Urinary bladder (tissue), 4 donors: Measurements from ENCODE around the gene RPL38. TPM values are rescaled to one million over a fixed set of nuclear protein-coding genes. Genes with fewer than 3 reads are reported as not detected.
A peak's percentile ranks its signal among the peaks of the same experiment; 100 is the strongest.

ENCODE experiments used
- DNase-seq: peaks from one replicate; pipeline ENCODE4 v3.0.0-alpha.2; 2015; ENCODE audit errors: extremely low spot score
- H3K27ac ChIP-seq: one replicate; pipeline ENCODE4 v1.5.1; 2013; ENCODE audit warnings: low read depth, mild to moderate bottlenecking, moderate library complexity
- H3K36me3 ChIP-seq: one replicate; pipeline ENCODE4 v1.6.1; 2013; ENCODE audit warnings: mild to moderate bottlenecking, moderate library complexity; ENCODE audit not compliant: insufficient read depth
- H3K4me1 ChIP-seq: one replicate; pipeline ENCODE4 v1.6.1; 2013; ENCODE audit warnings: mild to moderate bottlenecking, moderate library complexity; ENCODE audit not compliant: insufficient read depth
- H3K4me3 ChIP-seq: one replicate; pipeline ENCODE4 v1.5.1; 2013; ENCODE audit warnings: low read depth, low read length
- WGBS: extraction: QIAGEN DNeasy Blood & Tissue Kit; methylation state at CpG from one replicate; pipeline ENCODE4 v1.1.7; 2013; 5-methylcytosine and 5-hydroxymethylcytosine counted together
- polyA plus RNA-seq: library from polyadenylated mRNA; stranded (reverse); fragments of 200-250 nt; gene quantifications from one replicate; pipeline ENCODE4 v1.2.3, GENCODE V29; 2013
- total RNA-seq: library from RNA; depleted of rRNA; stranded (reverse); fragments of >200 nt; gene quantifications from one replicate; pipeline ENCODE4 v1.2.3, GENCODE V29; 2014
- donor health status: healthy with polysubstance abuse.
- donor health status: healthy.

The RPL38 gene
- total and polyA plus RNA-seq, 2 donors: 1,535 to 1,536 TPM

DNA sequence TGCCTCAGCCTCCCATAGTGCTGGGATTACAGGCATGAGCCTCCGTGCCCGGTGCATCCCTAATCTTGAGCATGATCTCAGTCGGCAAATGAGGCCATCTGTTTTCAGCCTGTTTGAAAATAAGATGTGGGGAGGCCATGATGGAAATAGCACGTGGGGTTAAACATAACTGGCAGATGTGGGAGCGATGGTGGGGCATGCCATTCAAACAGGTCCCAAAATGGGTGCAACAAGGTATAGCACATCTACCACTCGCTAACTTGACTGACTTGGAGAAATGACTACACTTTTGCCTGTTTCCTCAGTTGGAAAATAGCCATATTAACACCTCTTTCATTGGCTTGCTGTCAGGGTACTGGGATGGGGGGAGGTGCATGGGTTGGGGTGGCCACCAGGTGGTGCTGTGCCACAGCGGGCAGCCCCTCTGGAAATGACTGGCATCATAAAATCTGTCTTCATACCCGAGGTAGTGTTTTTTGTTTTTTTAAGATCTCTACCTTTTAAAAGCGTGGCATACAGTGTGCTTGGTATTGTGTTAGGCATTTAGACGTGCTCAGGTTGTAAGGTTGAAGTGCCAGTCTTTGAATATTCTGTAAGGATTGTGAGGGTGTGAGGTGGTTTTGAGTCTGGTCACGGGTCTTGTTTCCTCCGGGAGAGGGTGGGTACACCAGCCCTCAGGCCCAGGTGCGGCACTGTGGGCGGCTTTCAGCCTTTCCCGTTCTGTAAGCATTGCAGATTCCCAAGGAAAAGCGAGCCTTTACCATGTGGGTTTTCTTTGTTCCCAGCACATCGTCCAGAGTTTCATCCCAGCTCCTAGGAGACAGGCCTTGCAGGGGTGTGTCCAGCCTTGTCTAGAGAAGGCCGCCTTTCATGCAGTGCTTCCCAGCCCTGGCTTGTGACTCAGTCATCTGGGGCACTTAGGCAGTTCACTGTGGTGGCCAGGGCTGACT lies 7.0 kb downstream of the RPL38 start:
- 48% methylated on average over 18 of the region's 18 CpGs for WGBS
- no peaks in the 10 kb centered on the region for H3K4me1 ChIP-seq
- H3K4me3 ChIP-seq: no peak overlapping the region
- DNase-seq: no peak
- H3K27ac ChIP-seq: no peak overlapping the region
- peaks cover 6% of the 10 kb centered on the region for H3K36me3 ChIP-seq

GRCh38 chr17:74211141-74211911 lies 7.8 kb downstream of the RPL38 start:
- 60% methylated on average over 14 of the region's 14 CpGs for WGBS
- Histone ChIP-seq H3K27ac (no peak overlapping the region), H3K4me3 (no peak overlapping the region), H3K4me1 (no peaks in the 10 kb centered on the region), H3K36me3 (peaks cover 6% of the 10 kb centered on the region)
- DNase-seq: no peak

- H3K4me3 ChIP-seq: peak overlapping the region; percentile 52
- no peak for DNase-seq
- H3K27ac ChIP-seq: no peak overlapping the region
- no peaks in the 10 kb centered on the region for H3K4me1 ChIP-seq
- peaks cover 5% of the 10 kb centered on the region for H3K36me3 ChIP-seq
- 48% methylated on average over 8 of the region's 8 CpGs for WGBS
These were observed 8.4 kb downstream of the RPL38 start for GRCh38 chr17:74211912-74212208.

DNA sequence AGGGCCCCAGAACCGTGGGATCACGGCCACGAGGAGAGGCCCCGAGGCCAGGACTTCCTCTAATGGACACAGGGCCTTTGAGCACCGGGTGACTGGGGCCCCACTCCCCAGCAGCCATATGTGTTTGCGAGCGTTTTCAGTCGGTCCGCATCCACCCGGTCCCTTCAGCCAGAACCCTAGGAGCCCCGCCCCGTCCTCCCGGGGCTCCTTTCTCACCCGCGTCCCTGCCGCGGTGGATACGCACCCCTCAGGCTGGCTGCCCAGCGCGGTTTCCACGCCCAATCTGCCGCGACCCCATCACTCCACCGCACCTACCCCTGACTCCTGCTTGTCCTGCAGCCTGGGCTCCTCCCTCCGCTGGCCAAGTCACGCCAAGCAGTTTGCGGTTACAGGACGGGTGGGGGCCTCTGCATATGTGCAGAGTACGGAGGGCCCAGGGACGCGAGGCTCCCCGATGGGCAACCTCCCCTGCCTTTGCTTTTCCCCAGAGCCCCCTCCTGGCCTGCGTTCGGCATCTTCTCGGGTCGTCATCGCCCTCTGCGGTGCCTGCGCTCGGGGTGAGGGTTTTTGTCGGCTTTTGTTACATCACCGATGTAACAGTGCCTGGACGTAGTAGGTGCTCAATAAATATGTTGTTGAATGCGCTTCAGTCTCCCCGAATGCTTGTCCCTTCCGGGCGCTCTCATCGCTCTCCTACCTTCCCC lies 8.9 kb downstream of the RPL38 start:
- no peak for DNase-seq
- peak overlapping the region; percentile 52 for H3K4me3 ChIP-seq
- H3K27ac ChIP-seq: no peak overlapping the region
- 3% methylated on average over 48 of the region's 48 CpGs for WGBS
- H3K36me3 ChIP-seq: peaks cover 2% of the 10 kb centered on the region
- H3K4me1 ChIP-seq: no peaks in the 10 kb centered on the region

DNA sequence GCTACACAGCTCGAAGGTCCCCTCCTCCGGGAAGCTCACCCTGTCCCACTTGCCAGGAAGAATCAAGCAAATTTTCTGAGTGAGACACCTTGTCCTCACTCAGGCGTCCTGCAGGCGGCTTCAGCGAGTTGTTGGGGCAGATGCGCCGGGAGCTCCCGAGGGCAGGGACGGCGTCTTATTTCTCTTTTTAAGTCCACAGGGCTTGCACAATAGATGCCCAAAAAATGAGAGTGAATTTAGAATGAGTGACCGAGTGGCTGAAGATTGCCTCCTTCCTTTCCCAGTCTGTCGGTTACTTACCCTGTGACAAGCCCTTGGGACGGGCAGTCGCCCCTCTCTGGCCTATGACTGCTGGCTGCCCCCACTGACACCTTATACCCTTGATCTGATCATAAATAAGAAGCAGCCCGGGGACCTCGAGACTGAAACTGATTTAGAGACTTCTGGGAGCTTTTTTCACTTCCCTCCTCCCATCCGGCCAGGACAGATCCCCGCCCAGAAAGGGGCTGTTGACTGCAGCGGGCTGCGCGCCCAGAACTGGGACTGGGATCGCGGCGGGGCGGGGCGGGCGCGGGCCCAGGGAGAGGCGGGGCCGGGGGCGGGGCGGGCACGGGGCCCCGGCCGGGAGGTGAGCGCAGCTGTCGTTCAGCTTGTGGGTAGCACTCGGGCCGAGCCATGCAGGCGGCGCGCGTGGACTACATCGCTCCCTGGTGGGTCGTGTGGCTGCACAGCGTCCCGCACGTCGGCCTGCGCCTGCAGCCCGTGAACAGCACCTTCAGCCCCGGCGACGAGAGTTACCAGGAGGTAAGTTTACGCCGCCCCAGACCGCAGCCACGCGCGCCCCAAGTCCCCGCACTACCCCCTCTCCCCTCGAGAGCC lies 9.7 kb downstream of the RPL38 start, which contains the start of gene TTYH2:
TTYH2 (plus strand) TSS at position 659 of the 879 bp plus-strand sequence; CDS start at position 676, 17 bp downstream.
- whole genome bisulfite sequencing: under 1% methylated on average over 62 of the region's 62 CpGs
- peak; percentile 70 for DNase-seq

GRCh38 chr17:74213861-74214391 lies 10.4 kb downstream of the RPL38 start:
- H3K27ac ChIP-seq: no peak overlapping the region

More for the DNA sequence above, 9.7 kb downstream of the RPL38 start, which contains the start of gene TTYH2:
- Histone ChIP-seq H3K4me1 (no peaks in the 10 kb centered on the region), H3K4me3 (peak within 1 kb of the TSS; percentile 52), H3K27ac (peak within 1 kb of the TSS; percentile 58), H3K36me3 (peaks cover 2% of the 10 kb centered on the region)

GRCh38 chr17:74214484-74215341 lies 11.2 kb downstream of the RPL38 start:
- H3K4me1 ChIP-seq: no peaks in the 10 kb centered on the region
- 66% methylated on average over 16 of the region's 16 CpGs for WGBS
- H3K4me3 ChIP-seq: no peak overlapping the region
- no peaks in the 10 kb centered on the region for H3K36me3 ChIP-seq
- no peak for DNase-seq
- H3K27ac ChIP-seq: no peak overlapping the region

More at GRCh38 chr17:74213861-74214391, 10.4 kb downstream of the RPL38 start:
- no peak for DNase-seq
- Histone ChIP-seq H3K36me3 (no peaks in the 10 kb centered on the region), H3K4me3 (peak overlapping the region; percentile 52), H3K4me1 (no peaks in the 10 kb centered on the region)
- 8% methylated on average over 33 of the region's 33 CpGs for WGBS

DNA sequence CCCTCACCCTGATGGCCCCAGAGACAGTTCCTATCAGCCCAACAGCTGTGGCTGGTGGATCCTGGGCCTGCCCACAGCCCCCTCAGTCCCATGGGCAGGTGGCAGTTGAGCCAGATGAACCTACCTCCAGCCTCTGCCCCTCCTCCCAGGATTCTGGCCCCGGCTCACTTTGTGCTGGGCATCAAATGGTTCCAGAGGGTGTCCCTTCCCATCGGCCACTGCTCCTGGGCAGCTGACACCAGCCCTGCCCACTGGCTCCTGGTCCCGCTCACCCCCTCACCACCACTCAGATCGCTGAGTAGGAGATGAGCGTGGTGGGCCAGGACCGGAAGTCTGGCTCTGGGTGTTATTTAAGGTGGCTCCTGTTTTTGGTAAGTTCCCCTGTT lies 11.9 kb downstream of the RPL38 start:
- no peaks in the 10 kb centered on the region for H3K36me3 ChIP-seq
- H3K4me3 ChIP-seq: no peak overlapping the region
- no peaks in the 10 kb centered on the region for H3K4me1 ChIP-seq
- no peak overlapping the region for H3K27ac ChIP-seq
- 73% methylated on average over 6 of the region's 6 CpGs for WGBS
- no peak for DNase-seq

DNA sequence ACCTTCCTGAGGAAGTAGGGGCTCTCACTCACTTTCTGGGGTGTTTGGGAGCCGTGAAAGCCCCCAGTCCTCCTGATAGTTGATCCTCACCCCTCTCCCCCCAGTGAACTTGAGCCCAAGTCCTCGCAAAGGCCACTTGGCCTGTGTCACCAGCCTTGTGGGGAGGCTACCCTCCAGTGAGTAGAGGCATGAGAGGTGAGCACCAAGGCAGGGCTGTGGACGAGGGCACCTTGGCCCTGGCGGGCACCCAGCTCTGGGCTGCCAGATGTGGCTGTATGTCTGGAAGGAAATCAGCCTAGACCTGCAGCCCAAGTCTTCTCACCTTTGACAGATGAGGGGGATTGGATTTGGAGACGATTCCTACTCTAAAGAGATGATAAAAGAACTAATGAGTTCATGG lies 13.0 kb downstream of the RPL38 start:
- 86% methylated on average over 5 of the region's 5 CpGs for WGBS
- Histone ChIP-seq H3K4me3 (no peak overlapping the region), H3K27ac (no peak overlapping the region), H3K4me1 (no peaks in the 10 kb centered on the region), H3K36me3 (no peaks in the 10 kb centered on the region)
- no peak for DNase-seq

GRCh38 chr17:74217037-74217730 lies 13.7 kb downstream of the RPL38 start:
- Histone ChIP-seq H3K27ac (no peak overlapping the region), H3K4me3 (no peak overlapping the region), H3K36me3 (no peaks in the 10 kb centered on the region), H3K4me1 (no peaks in the 10 kb centered on the region)
- DNase-seq: no peak
- 75% methylated on average over 13 of the region's 13 CpGs for WGBS

DNA sequence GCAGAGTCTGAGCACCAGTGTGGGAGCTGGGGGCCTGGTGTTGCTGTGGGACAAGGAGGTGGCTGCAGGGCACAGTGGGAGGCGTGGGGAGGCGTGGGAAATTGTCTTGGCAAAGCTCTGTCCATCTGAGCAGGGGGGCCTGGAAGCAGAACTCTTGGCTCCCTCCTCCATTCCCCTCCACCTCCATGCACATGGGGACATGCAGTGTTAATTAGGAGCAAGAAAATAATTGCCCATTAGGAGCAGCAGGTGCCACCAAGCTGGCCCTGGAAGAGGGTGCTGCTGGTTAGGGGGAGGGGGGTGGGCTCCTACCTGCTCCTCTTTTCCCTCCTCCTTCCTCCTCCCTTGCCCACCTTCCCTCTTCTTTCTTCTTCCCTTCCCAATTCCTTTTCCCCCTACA lies 14.4 kb downstream of the RPL38 start:
- Histone ChIP-seq H3K4me3 (no peak overlapping the region), H3K27ac (no peak overlapping the region), H3K36me3 (no peaks in the 10 kb centered on the region), H3K4me1 (no peaks in the 10 kb centered on the region)
- DNase-seq: no peak
- 93% methylated on average over 2 of the region's 2 CpGs for WGBS
